IMR-90 (cell line): ENCODE results near the gene PGBD5. TPM values are rescaled to one million over a fixed set of nuclear protein-coding genes. Genes with fewer than 3 reads are reported as not detected.

Experiments used
- ATAC-seq: fragments of 200-7000 bp; cut with Tn5 transposase; 2 replicates; pipeline ENCODE4 v1.9.1; 2020; ENCODE audit warnings: low read depth, mild to moderate bottlenecking, moderate library complexity
- BruUV-seq: library from RNA; stranded (reverse); fragments of 400-500 nt; replicated peaks from 2 replicates; lab custom pipeline; 2021; lab: Mats Ljungman, UMichigan
- CTCF ChIA-PET: fragments of 300-600 bp; formaldehyde crosslinking; extraction: SDS; loops from one replicate; lab custom pipeline; 2021; ENCODE audit warnings: antibody characterized with exemption; lab: Yijun Ruan, JAX
- POLR2A ChIA-PET: fragments of 300-600 bp; sonication (Branson Sonifier 250); formaldehyde crosslinking; loops from one replicate; lab custom pipeline; 2022; ENCODE audit warnings: antibody characterized with exemption; ENCODE audit not compliant: unreplicated experiment; lab: Charles Lee
- DNase-seq: peaks from one replicate; pipeline ENCODE4 v3.0.0; 2013
- H2AFZ ChIP-seq: replicated peaks from 2 replicates; pipeline ENCODE3; 2013; ENCODE audit warnings: low read length, mild to moderate bottlenecking; ENCODE audit not compliant: poor library complexity
- H2AK5ac ChIP-seq: 2 replicates; pipeline ENCODE4 v1.6.1; 2013; ENCODE audit warnings: low read depth, low read length, inconsistent platforms
- H2AK9ac ChIP-seq: replicated peaks from 2 replicates; pipeline ENCODE3; 2013; ENCODE audit warnings: mild to moderate bottlenecking, low read depth, low read length, moderate library complexity; ENCODE audit not compliant: poor library complexity
- H2BK120ac ChIP-seq: 2 replicates; pipeline ENCODE4 v1.6.1; 2013; ENCODE audit warnings: low read depth, low read length, inconsistent platforms
- H2BK15ac ChIP-seq: 3 replicates; pipeline ENCODE4 v1.6.1; 2013; ENCODE audit warnings: low read depth, low read length, inconsistent platforms
- H2BK20ac ChIP-seq: 2 replicates; pipeline ENCODE4 v1.6.1; 2013; ENCODE audit warnings: low read depth, mild to moderate bottlenecking, inconsistent platforms, low read length, moderate library complexity
- H2BK5ac ChIP-seq: 2 replicates; pipeline ENCODE4 v1.6.1; 2013; ENCODE audit warnings: mild to moderate bottlenecking, low read depth, low read length, inconsistent platforms; ENCODE audit not compliant: poor library complexity, severe bottlenecking
- H3K14ac ChIP-seq: replicated peaks from 2 replicates; pipeline ENCODE4 v1.6.1; 2013; ENCODE audit warnings: low read depth, low read length, inconsistent platforms
- H3K18ac ChIP-seq: 2 replicates; pipeline ENCODE4 v1.6.1; 2013; ENCODE audit warnings: low read depth, low read length, control low read depth
- H3K23ac ChIP-seq: 2 replicates; pipeline ENCODE4 v1.6.1; 2013; ENCODE audit warnings: low read depth, low read length, inconsistent platforms
- H3K27ac ChIP-seq: 2 replicates; pipeline ENCODE4 v1.5.1; 2013; ENCODE audit warnings: mild to moderate bottlenecking, control low read depth, low read length; ENCODE audit not compliant: insufficient read depth
- H3K27me3 ChIP-seq: 2 replicates; pipeline ENCODE4 v1.6.1; 2013; ENCODE audit warnings: low read length; ENCODE audit not compliant: control insufficient read depth, insufficient read depth
- H3K36me3 ChIP-seq: 2 replicates; pipeline ENCODE4 v1.6.1; 2013; ENCODE audit warnings: low read length, mixed read lengths; ENCODE audit not compliant: control insufficient read depth, insufficient read depth
- H3K4ac ChIP-seq: 2 replicates; pipeline ENCODE4 v1.6.1; 2013; ENCODE audit warnings: low read depth, low read length, inconsistent platforms
- H3K4me1 ChIP-seq: 2 replicates; pipeline ENCODE4 v1.6.1; 2013; ENCODE audit warnings: low read length, mixed read lengths; ENCODE audit not compliant: control insufficient read depth, insufficient read depth
- H3K4me2 ChIP-seq: 2 replicates; pipeline ENCODE4 v1.6.1; 2013; ENCODE audit warnings: low read depth, mild to moderate bottlenecking, control low read depth, low read length, moderate library complexity
- H3K4me3 ChIP-seq: 2 replicates; pipeline ENCODE4 v1.5.1; 2013; ENCODE audit warnings: low read depth, mild to moderate bottlenecking, control low read depth, low read length, moderate library complexity; ENCODE audit not compliant: insufficient read depth
- H3K56ac ChIP-seq: 2 replicates; pipeline ENCODE4 v1.6.1; 2013; ENCODE audit warnings: low read length, inconsistent platforms; ENCODE audit not compliant: insufficient read depth; ENCODE audit errors: extremely low read depth
- H3K79me1 ChIP-seq, 2 experiments: 2 replicates each; pipeline ENCODE4 v1.6.1; 2013; ENCODE audit warnings: low read length in 2 of 2, inconsistent platforms in 1 of 2, low read depth in 1 of 2
- H3K9ac ChIP-seq: 2 replicates; pipeline ENCODE4 v1.6.1; 2013; ENCODE audit warnings: low read depth, low read length, control low read depth
- H3K9me1 ChIP-seq: 2 replicates; pipeline ENCODE4 v1.6.1; 2013; ENCODE audit warnings: low read length, inconsistent platforms; ENCODE audit not compliant: insufficient read depth
- H3K9me3 ChIP-seq: 2 replicates; pipeline ENCODE4 v1.6.1; 2013; ENCODE audit warnings: low read length; ENCODE audit not compliant: control insufficient read depth, insufficient read depth
- H4K20me1 ChIP-seq: 2 replicates; pipeline ENCODE4 v1.6.1; 2013; ENCODE audit warnings: low read length, inconsistent platforms; ENCODE audit not compliant: insufficient read depth
- H4K5ac ChIP-seq: 2 replicates; pipeline ENCODE4 v1.6.1; 2013; ENCODE audit warnings: mild to moderate bottlenecking, low read depth, low read length, control low read depth
- H4K8ac ChIP-seq, 2 experiments: 2 replicates each; pipeline ENCODE4 v1.6.1; 2013; ENCODE audit warnings: low read depth in 2 of 2, low read length in 2 of 2, control low read depth in 1 of 2, inconsistent platforms in 1 of 2
- H4K91ac ChIP-seq: 2 replicates; pipeline ENCODE4 v1.6.1; 2013; ENCODE audit warnings: low read depth, low read length, inconsistent platforms; ENCODE audit not compliant: insufficient read depth
- BHLHE40 ChIP-seq: fragments of 150-350 bp; IDR thresholded peaks from 2 replicates; pipeline ENCODE4 v1.6.1; 2016; ENCODE audit warnings: mild to moderate bottlenecking, low read depth, low read length
- CEBPB ChIP-seq: IDR thresholded peaks from 2 replicates; pipeline ENCODE4 v1.6.1; 2012; ENCODE audit warnings: low read depth, low read length, improper control_type of control experiment
- CHD1 ChIP-seq: IDR thresholded peaks from 2 replicates; pipeline ENCODE4 v1.6.1; 2012; ENCODE audit warnings: low read depth, low read length, improper control_type of control experiment
- CTCF ChIP-seq: conservative IDR thresholded peaks from 2 replicates; pipeline ENCODE4 v1.5.1; 2012; ENCODE audit warnings: mild to moderate bottlenecking, low read depth, low read length, improper control_type of control experiment
- ELK1 ChIP-seq: fragments of 150-350 bp; IDR thresholded peaks from 2 replicates; pipeline ENCODE4 v1.6.1; 2016; ENCODE audit warnings: low read depth, mild to moderate bottlenecking, low read length, moderate library complexity, borderline replicate concordance
- FOS ChIP-seq: fragments of 150-350 bp; IDR thresholded peaks from 2 replicates; pipeline ENCODE4 v1.6.1; 2016; ENCODE audit warnings: low read depth, low read length
- MAFK ChIP-seq: IDR thresholded peaks from 2 replicates; pipeline ENCODE4 v1.6.1; 2012; ENCODE audit warnings: low read depth, low read length, improper control_type of control experiment
- MAZ ChIP-seq: IDR thresholded peaks from 2 replicates; pipeline ENCODE4 v1.6.1; 2012; ENCODE audit warnings: low read depth, mild to moderate bottlenecking, low read length, improper control_type of control experiment, moderate library complexity, borderline replicate concordance
- MXI1 ChIP-seq: IDR thresholded peaks from 2 replicates; pipeline ENCODE4 v1.6.1; 2012; ENCODE audit warnings: low read depth, mild to moderate bottlenecking, low read length, moderate library complexity, borderline replicate concordance
- NFE2L2 ChIP-seq: fragments of 150-350 bp; IDR thresholded peaks from 2 replicates; pipeline ENCODE4 v1.6.1; 2016; ENCODE audit warnings: low read depth, mild to moderate bottlenecking, low read length
- POLR2A ChIP-seq: IDR thresholded peaks from 2 replicates; pipeline ENCODE4 v1.6.1; 2012; ENCODE audit warnings: mild to moderate bottlenecking, low read depth, low read length
- RAD21 ChIP-seq: IDR thresholded peaks from 2 replicates; pipeline ENCODE4 v1.6.1; 2012; ENCODE audit warnings: low read length, improper control_type of control experiment
- RCOR1 ChIP-seq: IDR thresholded peaks from 2 replicates; pipeline ENCODE4 v1.6.1; 2012; ENCODE audit warnings: mild to moderate bottlenecking, low read length, improper control_type of control experiment; ENCODE audit not compliant: insufficient replicate concordance
- RFX5 ChIP-seq: IDR thresholded peaks from 2 replicates; pipeline ENCODE4 v1.8.0; 2012; ENCODE audit warnings: low read depth, mild to moderate bottlenecking, low read length, moderate library complexity
- SMC3 ChIP-seq: fragments of 150-350 bp; IDR thresholded peaks from 2 replicates; pipeline ENCODE4 v1.6.1; 2016; ENCODE audit warnings: low read depth, mild to moderate bottlenecking, antibody characterized with exemption, low read length, moderate library complexity
- USF2 ChIP-seq: fragments of 150-350 bp; IDR thresholded peaks from 2 replicates; pipeline ENCODE4 v1.6.1; 2017; ENCODE audit warnings: mild to moderate bottlenecking, antibody characterized with exemption, low read length, low read depth
- WGBS, 2 experiments: methylation state at CpG; one replicate each; pipeline versions ENCODE4 v1.1.5 to v1.1.7; 2013; ENCODE audit warnings: missing lambda C conversion rate in 2 of 2; ENCODE audit not compliant: insufficient read length in 1 of 2; ENCODE audit errors: extremely low coverage in 2 of 2; 5-methylcytosine and 5-hydroxymethylcytosine counted together
- dilution Hi-C: fragments of 300-500 bp; cut with HindIII; formaldehyde crosslinking; loops from one replicate; pipeline ENCODE4 v1.14.3; 2018; ENCODE audit warnings: low sequenced_read_pairs; ENCODE audit not compliant: unreplicated experiment
- in situ Hi-C: fragments of 300-500 bp; cut with MboI; formaldehyde crosslinking; loops from 3 replicates; pipeline ENCODE4 v1.14.3; 2019; ENCODE audit warnings: low sequenced_read_pairs, inconsistent platforms, mixed read lengths
- intact Hi-C: fragments of 100-400 bp; cut with micrococcal nuclease; formaldehyde crosslinking; loops from 2 replicates; pipeline ENCODE4 v1.10.0; 2022
- polyA plus RNA-seq, 3 experiments: library from polyadenylated mRNA; depleted of rRNA; stranded (reverse); fragments of >200 nt; gene quantifications; 2 replicates each; pipeline ENCODE4 v1.2.3, GENCODE V29; 2012; ENCODE audit warnings: low replicate concordance in 1 of 3
- total RNA-seq: library from RNA; depleted of rRNA; stranded (reverse); fragments of >200 nt; gene quantifications from 2 replicates; pipeline ENCODE4 v1.2.3, GENCODE V29; 2012

The PGBD5 gene
- total and polyA plus RNA-seq, 2 of the 4 experiments (the other 2 are of a cell fraction), result 0.18 to 0.36 TPM

GRCh38 chr1:230385930-230386329 is 40.2 kb downstream of the PGBD5 start:
- Histone ChIP-seq H4K5ac (no peak overlapping the region), H3K4me3 (no peak overlapping the region), H3K14ac (no peak overlapping the region), H2BK20ac (no peak overlapping the region), H2AK5ac (no peak overlapping the region), H4K8ac (no peak overlapping the region), H3K79me1 (no peaks in the 10 kb centered on the region), H4K20me1 (no peaks in the 10 kb centered on the region), H3K9ac (no peak overlapping the region), H3K23ac (no peak overlapping the region), H3K18ac (no peak overlapping the region), H2BK15ac (no peak overlapping the region), H3K9me1 (no peaks in the 10 kb centered on the region), H2BK5ac (no peak overlapping the region), H4K91ac (no peak overlapping the region), H3K27ac (no peak overlapping the region), H3K4me1 (no peaks in the 10 kb centered on the region), H3K4me2 (no peak overlapping the region), H3K4ac (no peak overlapping the region), H2BK120ac (no peak overlapping the region), H3K36me3 (no peaks in the 10 kb centered on the region), H3K9me3 (0 out of 2 replicates have a peak, but pooled peaks cover 3% of the 10 kb centered on the region), H3K56ac (no peak overlapping the region), H3K27me3 (no peaks in the 10 kb centered on the region), H2AK9ac (no peak overlapping the region), H2AFZ (no peak overlapping the region)
- ChIA-PET POLR2A (no interaction called here), CTCF (interaction anchor here (1.2 kb wide), 1 partner anchor 11 kb away, joined by 3 read pairs; no protein-coding TSS in a partner anchor)
- intact Hi-C loops, result no loop called here
- in situ Hi-C loops, result no loop called here
- dilution Hi-C loops, result no loop called here
- DNase-seq, result no peak
- no peak for ATAC-seq
- no peak for TF ChIP-seq BHLHE40
- TF ChIP-seq MAZ, result no peak
- TF ChIP-seq RAD21, result no peak
- no peak for TF ChIP-seq FOS
- TF ChIP-seq RCOR1, result no peak
- no peak for TF ChIP-seq USF2
- no peak for TF ChIP-seq POLR2A
- TF ChIP-seq ELK1, result no peak
- no peak for TF ChIP-seq NFE2L2
- no peak for TF ChIP-seq MXI1
- TF ChIP-seq MAFK, result no peak
- TF ChIP-seq SMC3, result no peak
- no peak for TF ChIP-seq CEBPB
- no peak for TF ChIP-seq CHD1
- no peak for TF ChIP-seq RFX5
- TF ChIP-seq CTCF, result no peak
- BruUV-seq, result no TSS peak
- no CpG with 5 or more reads among the region's 4 CpGs for WGBS, 2 experiments
